Measurements from ENCODE around the gene P2RX7. TPM values are rescaled to one million over a fixed set of nuclear protein-coding genes. Genes with fewer than 3 reads are reported as not detected.
"Not testable (repeated sequence)": the region's sequence is repeated elsewhere in the genome, so short reads cannot be mapped to it uniquely, and the experiment has no call there.

Gene P2RX7
- total and polyA plus RNA-seq, 9 of the 15 experiments (the other 6 are each of a cell fraction or from before 2014, with no cell fraction given) = 0.04 to 0.65 (median 0.30) TPM

DNA sequence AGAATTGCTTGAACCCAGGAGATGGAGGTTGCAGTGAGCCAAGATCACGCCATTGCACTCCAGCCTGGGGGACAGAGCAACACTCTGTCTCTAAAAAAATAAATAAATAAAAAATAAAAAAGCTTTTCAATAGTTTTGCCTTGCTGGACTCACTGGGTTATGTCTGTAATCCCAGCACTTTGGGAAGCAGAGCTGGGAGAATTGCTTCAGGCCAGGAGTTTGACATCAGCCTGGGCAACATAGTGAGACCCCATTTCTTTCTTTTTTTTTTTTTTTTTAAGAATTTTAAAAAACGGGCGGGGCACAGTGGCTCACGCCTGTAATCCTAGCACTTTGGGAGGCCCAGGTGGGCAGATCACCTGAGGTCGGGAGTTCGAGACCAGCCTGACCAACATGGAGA, 68.5 kb downstream of the P2RX7 start:
- H3K9me1 ChIP-seq (ENCODE audit: control insufficient read depth, insufficient read depth, low read length); POLR2A ChIA-PET; H3K9ac ChIP-seq (ENCODE audit: insufficient read depth in 1 of 2, low read depth in 2 of 2, low read length in 2 of 2); ATAC-seq; intact Hi-C loops (cut with micrococcal nuclease); H3K4me3 ChIP-seq; BruUV-seq (replicated peaks); in situ Hi-C loops (cut with MboI); H3K4me2 ChIP-seq (ENCODE audit: insufficient read depth, low read length); H3K9me3 ChIP-seq (replicated peaks; ENCODE audit: control insufficient read depth, insufficient read depth, low read depth, low read length); H3K79me2 ChIP-seq (ENCODE audit: control insufficient read depth, insufficient read depth, low read length); H3K36me3 ChIP-seq (ENCODE audit: control insufficient read depth, insufficient read depth, low read length); H2AFZ ChIP-seq (ENCODE audit: low read depth, low read length); H3K27me3 ChIP-seq (ENCODE audit: control insufficient read depth in 2 of 2, insufficient read depth in 2 of 2, low read length in 2 of 2); DNase-seq (ENCODE audit: extremely low read depth in 1 of 4, low spot score in 3 of 4); FAIRE-seq; CTCF ChIA-PET (ENCODE audit: low intra/inter-chr PET ratio); H3K27ac ChIP-seq (ENCODE audit: extremely low read depth, low read depth, low read length); H4K20me1 ChIP-seq (replicated peaks; ENCODE audit: control insufficient read depth, insufficient read depth, low read length): not testable (repeated sequence)
- TF ChIP-seq RBM25 (IDR thresholded peaks at IDR 0.05; ENCODE audit: low read depth, low read length, severe bottlenecking) = peak; percentile 65
- 0 out of 2 replicates have a peak, but pooled peaks have one; percentile 24 for TF ChIP-seq BCOR (IDR thresholded peaks at IDR 0.05)
- peak; percentile 84 for TF ChIP-seq ZNF121 (CRISPR knock-in tag; conservative IDR thresholded peaks at IDR 0.05)
- 83% methylated on average over 6 of the region's 6 CpGs for WGBS (ENCODE audit: insufficient coverage, low coverage, missing lambda C conversion rate)
- H3K4me1 ChIP-seq (replicated peaks in 1 of 2; ENCODE audit: control insufficient read depth in 2 of 2, insufficient read depth in 2 of 2, low read length in 2 of 2) = peaks cover 10 to 37% of the 10 kb centered on the region in 2 experiments; a peak in 4 of 5 replicates

- Histone ChIP-seq H3K27ac (ENCODE audit: extremely low read depth, low read depth, low read length) (peak overlapping the region; percentile 50), H3K27me3 (ENCODE audit: control insufficient read depth in 2 of 2, insufficient read depth in 2 of 2, low read length in 2 of 2) (no peaks in the 10 kb centered on the region)
- POLR2A ChIA-PET = interaction anchor here (0.6 to 1.2 kb wide), 5 partner anchors 12 to 57 kb away, joined by 3 to 5 read pairs (median 3); no protein-coding TSS in a partner anchor
- TF ChIP-seq ZNF395 (CRISPR knock-in tag; IDR thresholded peaks at IDR 0.05) (no peak), FOXK1 (CRISPR knock-in tag; IDR thresholded peaks at IDR 0.05; ENCODE audit: borderline replicate concordance) (no peak), RBM25 (IDR thresholded peaks at IDR 0.05; ENCODE audit: low read depth, low read length, severe bottlenecking) (no peak), SIX5 (IDR thresholded peaks at IDR 0.05; ENCODE audit: borderline replicate concordance in 1 of 2, insufficient read depth in 1 of 2, low read depth in 1 of 2, low read length in 2 of 2) (no peak), SP2 (IDR thresholded peaks at IDR 0.05; ENCODE audit: extremely low read depth, low read depth, low read length, poor library complexity, severe bottlenecking) (no peak)
These were observed 70.0 kb downstream of the P2RX7 start for GRCh38 chr12:121202407-121203355.

More at GRCh38 chr12:121202407-121203355, 70.0 kb downstream of the P2RX7 start:
- Histone ChIP-seq H3K4me1 (replicated peaks in 1 of 2; ENCODE audit: control insufficient read depth in 2 of 2, insufficient read depth in 2 of 2, low read length in 2 of 2) (peaks cover 7 to 29% of the 10 kb centered on the region in 2 experiments; a peak in 3 of 5 replicates), H2AFZ (ENCODE audit: low read depth, low read length) (peak overlapping the region; percentile 66), H3K4me2 (ENCODE audit: insufficient read depth, low read length) (peak overlapping the region; percentile 42), H4K20me1 (replicated peaks; ENCODE audit: control insufficient read depth, insufficient read depth, low read length) (no peaks in the 10 kb centered on the region), H3K9me3 (replicated peaks; ENCODE audit: control insufficient read depth, insufficient read depth, low read depth, low read length) (no peaks in the 10 kb centered on the region), H3K36me3 (ENCODE audit: control insufficient read depth, insufficient read depth, low read length) (no peaks in the 10 kb centered on the region), H3K4me3 (no peak overlapping the region), H3K79me2 (ENCODE audit: control insufficient read depth, insufficient read depth, low read length) (no peaks in the 10 kb centered on the region), H3K9me1 (ENCODE audit: control insufficient read depth, insufficient read depth, low read length) (no peaks in the 10 kb centered on the region), H3K9ac (ENCODE audit: insufficient read depth in 1 of 2, low read depth in 2 of 2, low read length in 2 of 2) (peak overlapping the region in 1 of 2 experiments; percentile 40; a peak in 2 of 4 replicates)
- CTCF ChIA-PET (ENCODE audit: low intra/inter-chr PET ratio) = no interaction called here
- in situ Hi-C loops (cut with MboI) = no loop called here
- ATAC-seq = peak; percentile 73
- DNase-seq (ENCODE audit: extremely low read depth in 1 of 4, low spot score in 3 of 4) = peak in 3 of 4 experiments; percentile 38 to 65 (median 42)
- intact Hi-C loops (cut with micrococcal nuclease) = no loop called here
- WGBS (ENCODE audit: insufficient coverage, low coverage, missing lambda C conversion rate) = 16% methylated on average over 14 of the region's 14 CpGs
- BruUV-seq (replicated peaks) = no TSS peak
- FAIRE-seq = peak; percentile 37
